Medulla oblongata (tissue), 1 donor: ENCODE data around the gene CTNNA3.

Experiments used
- DNase-seq: peaks from one replicate; pipeline ENCODE4 v3.0.0-alpha.2; 2015; ENCODE audit errors: extremely low spot score

The CTNNA3 gene

DNA sequence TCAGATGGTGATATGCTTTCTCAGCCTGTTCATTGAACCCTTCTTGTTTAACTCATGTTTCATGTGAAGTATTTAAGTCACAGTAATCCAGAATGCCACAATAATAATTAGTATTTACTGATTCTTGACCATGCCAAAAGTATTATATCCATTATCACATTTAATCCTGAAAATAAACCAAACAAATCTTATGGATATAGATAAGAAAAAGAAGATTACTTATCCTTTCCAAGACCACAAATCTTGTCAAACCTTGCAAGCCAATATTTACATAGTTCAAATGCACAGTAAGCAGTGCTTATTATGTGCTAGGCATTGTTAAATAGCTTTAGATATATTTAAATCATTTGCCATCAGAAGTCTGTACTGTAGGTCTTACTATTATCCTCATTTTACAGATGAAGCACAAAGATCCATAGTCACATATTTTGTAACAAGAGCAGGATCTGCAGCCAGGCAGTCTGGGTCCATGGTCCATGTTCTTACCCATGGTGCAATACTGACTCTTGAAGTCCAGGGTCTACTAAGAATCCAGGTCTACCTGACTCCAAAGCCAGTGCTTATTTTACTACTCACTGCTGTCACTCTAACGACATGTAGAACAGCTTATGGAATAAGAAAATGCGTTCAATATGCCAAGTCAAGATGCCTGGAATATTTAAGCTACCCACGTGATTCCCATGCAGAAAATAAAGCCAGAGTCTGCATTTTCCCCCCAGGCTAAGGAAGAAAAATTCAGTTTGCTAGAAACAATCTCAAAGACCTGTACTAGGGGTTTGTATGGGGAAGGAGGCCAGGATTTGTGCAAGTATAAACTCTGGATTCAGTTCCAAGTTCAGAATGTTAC is 1755.0 kb downstream of the CTNNA3 start:
- DNase-seq, result no peak

DNA sequence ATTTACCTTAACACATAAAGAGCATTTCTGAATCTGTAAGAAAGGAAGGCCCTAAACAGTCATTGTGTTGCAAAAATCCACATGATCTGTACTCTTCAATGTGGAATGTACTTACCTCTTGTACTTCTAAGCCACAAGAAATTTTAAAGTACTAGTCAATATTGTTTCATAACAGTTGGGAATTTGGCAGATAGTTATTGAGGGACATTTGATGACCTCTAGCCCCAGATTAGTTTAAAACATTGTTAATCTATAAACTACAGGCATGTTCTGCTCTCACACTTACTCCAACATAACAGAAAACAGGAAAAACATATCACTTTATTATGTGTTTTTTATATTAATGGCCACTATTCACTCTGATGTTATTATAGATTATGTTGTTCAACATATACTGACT is 1755.9 kb downstream of the CTNNA3 start:
- DNase-seq, result no peak

- no peak for DNase-seq
Measured at GRCh38 chr10:65931291-65932070, 1764.5 kb downstream of the CTNNA3 start.

GRCh38 chr10:65911151-65911835 is 1784.7 kb downstream of the CTNNA3 start:
- DNase-seq, result no peak

- DNase-seq, result no peak
Measured at GRCh38 chr10:65910209-65910608, 1785.8 kb downstream of the CTNNA3 start.

GRCh38 chr10:65907199-65907712 is 1788.7 kb downstream of the CTNNA3 start:
- DNase-seq, result no peak

- DNase-seq, result no peak
Measured at GRCh38 chr10:65903620-65904019, 1792.4 kb downstream of the CTNNA3 start.

- DNase-seq, result no peak
Measured at GRCh38 chr10:65900271-65900670, 1795.7 kb downstream of the CTNNA3 start.

DNA sequence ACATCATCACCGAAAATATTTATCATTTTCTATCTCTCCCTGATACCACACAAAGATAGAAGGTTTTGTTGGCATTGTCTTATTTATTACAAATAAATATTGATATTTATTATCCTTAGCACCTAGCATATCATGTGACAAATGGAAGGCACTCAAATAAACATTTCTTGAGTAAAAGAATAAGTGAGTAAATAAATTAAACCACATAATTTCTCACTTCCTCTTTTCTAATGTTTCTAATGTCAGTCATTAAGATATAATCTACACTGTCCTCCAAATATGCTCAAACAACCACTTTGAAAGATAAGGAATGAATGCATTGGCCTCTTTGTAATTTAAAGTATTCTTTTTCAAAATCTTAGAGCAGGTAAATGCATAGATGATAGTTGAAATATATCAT is 1797.9 kb downstream of the CTNNA3 start:
- DNase-seq, result no peak

GRCh38 chr10:65894961-65895360 is 1801.0 kb downstream of the CTNNA3 start:
- DNase-seq, result no peak

DNA sequence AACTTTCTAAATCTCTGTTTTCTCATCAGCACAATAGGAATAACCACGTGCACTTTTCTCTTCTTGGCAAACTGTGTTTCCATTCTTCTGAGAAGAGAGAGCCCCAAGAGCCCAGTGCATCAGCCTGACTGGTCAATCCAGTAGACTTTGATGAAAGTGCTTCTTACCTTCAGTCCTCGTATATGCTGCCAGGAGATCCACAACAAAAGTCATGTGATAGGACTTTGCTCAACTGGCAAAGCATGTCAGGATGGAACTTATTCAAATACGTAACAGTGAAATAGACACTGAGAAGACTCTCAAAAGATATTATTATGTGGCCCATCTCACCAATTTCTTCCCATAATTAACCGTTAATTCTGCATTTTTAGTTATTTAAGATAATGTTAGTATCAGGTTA is 1801.6 kb downstream of the CTNNA3 start:
- DNase-seq, result no peak

GRCh38 chr10:65893676-65894075 is 1802.3 kb downstream of the CTNNA3 start:
- no peak for DNase-seq

GRCh38 chr10:65892284-65892683 is 1803.7 kb downstream of the CTNNA3 start:
- no peak for DNase-seq

DNA sequence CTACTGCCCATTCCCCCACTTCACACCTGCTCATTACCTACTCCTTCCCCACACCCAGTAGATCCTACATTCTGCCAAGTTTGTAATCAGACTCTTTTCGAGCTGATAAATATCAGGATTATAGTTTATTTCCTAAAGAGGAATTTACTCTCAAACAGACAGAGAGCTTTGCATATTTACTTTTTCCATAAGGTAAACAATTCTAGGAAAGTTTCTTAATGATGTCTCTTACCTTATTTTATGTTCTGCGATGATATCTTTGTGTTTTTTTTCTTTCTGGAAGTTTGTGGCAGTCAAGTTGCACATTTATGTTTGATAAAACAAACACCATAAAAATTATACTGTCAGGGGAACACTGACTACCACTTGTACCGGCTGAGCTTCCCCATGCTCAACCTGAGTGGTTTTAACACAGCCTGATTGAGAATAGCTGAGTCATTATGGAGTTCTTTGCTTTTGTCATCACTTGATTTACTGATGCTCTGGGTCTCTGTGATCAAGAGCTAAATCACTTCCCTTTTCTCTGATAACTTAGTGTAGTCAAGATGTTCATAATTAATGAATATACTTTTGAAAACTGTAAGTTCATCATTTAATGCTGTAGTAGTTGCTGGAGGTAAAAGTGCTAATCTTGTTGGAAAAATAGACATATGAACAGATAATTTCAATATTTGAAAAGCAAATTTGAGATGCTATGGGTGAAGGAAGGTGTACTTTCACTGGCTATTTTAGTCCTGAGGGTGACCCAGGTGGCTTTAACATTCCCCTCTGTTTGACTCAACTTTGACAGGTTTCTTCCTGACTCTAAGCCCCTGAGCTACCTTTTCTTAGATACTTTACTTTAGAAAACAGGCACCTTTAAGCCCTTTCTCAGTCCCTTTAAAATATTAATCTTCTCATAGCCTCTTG is 1804.7 kb downstream of the CTNNA3 start:
- no peak for DNase-seq

- DNase-seq, result no peak
Measured at GRCh38 chr10:65864529-65864928, 1831.5 kb downstream of the CTNNA3 start.

DNA sequence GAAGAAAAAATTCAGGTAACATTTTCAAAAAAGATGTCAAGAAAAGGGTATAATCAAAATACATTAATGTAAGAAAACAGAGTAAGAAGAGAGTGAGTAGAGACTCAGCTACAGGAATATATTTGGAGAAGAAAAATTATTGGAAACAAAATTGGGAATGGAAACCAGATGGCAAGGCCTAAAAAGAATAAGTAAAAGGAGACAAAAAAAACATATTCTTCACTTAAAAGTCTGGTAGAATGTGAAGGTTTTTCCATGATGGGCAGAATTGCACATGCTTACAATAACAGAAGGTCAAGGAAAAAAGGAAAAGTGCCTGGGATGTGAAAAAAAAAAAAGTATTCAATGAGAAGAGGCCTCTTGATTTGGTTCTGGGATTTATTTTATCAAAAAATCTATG is 1832.0 kb downstream of the CTNNA3 start:
- no peak for DNase-seq
